ENCODE results near the gene COL1A1. TPM values are rescaled to one million over a fixed set of nuclear protein-coding genes. Genes with fewer than 3 reads are reported as not detected.
A peak's percentile ranks its signal among the peaks of the same experiment; 100 is the strongest.

COL1A1 gene
- polyA plus RNA-seq, 5 donors = 464 to 1,084 (median 515) TPM

GRCh38 chr17:50173335-50173941 lies 28.0 kb downstream of the COL1A1 start:
- no peak for DNase-seq

GRCh38 chr17:50172936-50173334 lies 28.5 kb downstream of the COL1A1 start:
- DNase-seq = no peak

- no peak for DNase-seq
Measured at GRCh38 chr17:50172130-50172529, 29.3 kb downstream of the COL1A1 start.

DNA sequence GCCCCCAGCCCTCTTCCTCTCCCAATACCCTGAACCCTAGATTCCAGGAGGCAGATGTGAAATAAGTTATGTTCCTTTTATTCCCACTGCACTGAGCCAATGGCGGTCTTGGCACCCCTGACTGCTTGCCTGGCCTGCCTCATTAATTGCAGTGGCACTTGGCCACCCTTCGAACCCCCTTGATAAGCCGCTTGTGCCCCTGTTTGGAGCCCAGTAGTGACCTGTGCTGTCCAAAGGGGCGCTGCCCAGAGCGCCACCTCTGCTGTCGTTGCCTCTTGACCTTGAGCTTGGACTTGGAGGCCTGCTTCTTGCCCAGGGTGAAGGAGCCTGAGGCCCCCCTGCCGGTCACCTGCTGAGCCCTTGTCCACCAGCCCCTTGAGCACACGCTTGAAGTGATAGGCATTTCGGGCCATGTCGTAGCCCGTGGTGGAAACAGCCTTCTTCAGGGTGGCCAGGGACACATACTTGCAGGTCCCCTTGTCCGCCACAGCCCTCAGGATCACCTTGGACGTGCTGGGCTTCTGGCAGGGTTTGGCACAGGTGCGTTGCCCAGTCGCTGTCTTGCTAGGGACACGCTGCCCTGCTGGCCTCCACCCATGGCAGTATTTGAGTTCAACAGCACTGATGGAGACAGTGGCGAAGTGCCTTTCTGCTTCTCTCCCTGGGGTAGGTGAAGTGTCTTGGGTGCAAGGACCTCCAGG lies 29.9 kb downstream of the COL1A1 start:
- no peak for DNase-seq

GRCh38 chr17:50170662-50171370 lies 30.6 kb downstream of the COL1A1 start:
- no peak for DNase-seq

GRCh38 chr17:50169881-50170459 lies 31.5 kb downstream of the COL1A1 start:
- DNase-seq = no peak

GRCh38 chr17:50169121-50169764 lies 32.2 kb downstream of the COL1A1 start:
- DNase-seq = peak in 1 of 2 donors; percentile 76

DNA sequence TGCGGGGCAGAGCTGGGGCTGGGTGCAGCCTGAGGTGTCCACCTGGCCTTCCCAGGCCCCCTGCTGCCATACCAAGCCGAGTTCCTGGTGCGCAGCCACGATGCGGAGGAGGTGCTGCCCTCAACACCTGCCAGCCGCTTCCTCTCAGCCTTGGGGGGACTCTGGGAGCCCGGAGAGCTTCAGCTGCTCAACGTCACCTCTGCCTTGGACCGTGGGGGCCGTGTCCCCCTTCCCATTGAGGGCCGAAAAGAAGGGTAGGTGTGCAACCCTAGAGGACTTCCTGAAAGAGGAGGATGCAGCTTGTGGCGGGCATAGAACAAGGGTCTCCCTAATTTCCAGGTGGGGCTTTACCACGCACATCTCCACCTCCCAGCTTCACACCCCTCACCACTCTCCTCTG lies 33.1 kb downstream of the COL1A1 start:
- DNase-seq = no peak

DNA sequence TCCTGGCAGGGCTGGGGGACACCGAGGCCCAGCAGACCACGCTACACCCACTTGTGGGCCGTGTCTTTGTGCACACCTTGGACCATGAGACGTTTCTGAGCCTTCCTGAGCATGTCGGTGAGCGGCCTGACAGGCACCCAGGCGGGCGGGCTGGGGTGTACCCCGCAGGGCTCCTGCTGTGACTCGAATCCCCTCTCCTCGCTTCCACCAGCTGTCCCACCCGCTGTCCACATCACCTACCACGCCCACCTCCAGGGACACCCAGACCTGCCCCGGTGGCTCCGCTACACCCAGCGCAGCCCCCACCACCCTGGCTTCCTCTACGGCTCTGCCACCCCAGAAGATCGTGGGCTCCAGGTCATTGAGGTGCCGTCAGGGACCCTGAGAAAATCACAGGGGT lies 34.1 kb downstream of the COL1A1 start:
- DNase-seq = no peak

- DNase-seq = no peak
Measured at GRCh38 chr17:50166518-50167181, 34.8 kb downstream of the COL1A1 start.

DNA sequence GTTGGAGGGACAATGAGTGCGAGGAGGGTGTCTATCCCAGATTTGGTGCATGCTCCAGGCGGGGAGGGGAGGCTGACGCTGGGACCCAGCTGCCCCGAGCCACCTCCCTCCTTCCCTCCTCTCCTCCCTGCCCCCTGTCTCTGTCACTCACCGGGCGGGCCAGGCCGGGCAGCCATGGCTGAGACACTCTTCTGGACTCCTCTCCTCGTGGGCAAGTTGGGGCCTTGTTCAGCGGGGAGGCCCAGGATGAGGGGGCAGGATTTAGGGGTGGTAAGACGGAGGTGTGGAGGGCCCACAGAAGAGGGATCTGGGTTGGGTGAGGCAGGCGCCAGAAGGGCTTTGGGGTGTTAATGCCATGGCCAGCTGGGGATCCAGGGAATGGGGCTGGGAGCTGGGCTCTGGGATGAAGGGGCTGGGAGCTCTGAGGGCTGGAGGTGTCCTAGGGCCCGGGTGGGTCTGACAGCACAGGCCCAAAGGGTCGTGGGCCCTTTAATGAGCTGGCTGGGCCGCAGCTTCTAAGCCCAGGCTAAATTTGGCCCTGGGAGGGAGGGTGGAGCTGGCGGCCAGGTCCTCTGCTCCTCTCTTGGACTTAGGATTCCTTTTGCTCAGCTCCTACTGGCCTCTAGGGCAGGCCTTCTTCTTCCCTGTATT lies 35.4 kb downstream of the COL1A1 start, which contains the start of gene SGCA:
Gene SGCA, plus strand, starts transcription at position 139 of the 651 bp plus-strand sequence. Its CDS starts 36 bp downstream, at position 175.
- DNase-seq = no peak

- no peak for DNase-seq
Measured at GRCh38 chr17:50165466-50165865, 36.0 kb downstream of the COL1A1 start.

- DNase-seq = no peak
Measured at GRCh38 chr17:50165066-50165465, 36.4 kb downstream of the COL1A1 start.

DNA sequence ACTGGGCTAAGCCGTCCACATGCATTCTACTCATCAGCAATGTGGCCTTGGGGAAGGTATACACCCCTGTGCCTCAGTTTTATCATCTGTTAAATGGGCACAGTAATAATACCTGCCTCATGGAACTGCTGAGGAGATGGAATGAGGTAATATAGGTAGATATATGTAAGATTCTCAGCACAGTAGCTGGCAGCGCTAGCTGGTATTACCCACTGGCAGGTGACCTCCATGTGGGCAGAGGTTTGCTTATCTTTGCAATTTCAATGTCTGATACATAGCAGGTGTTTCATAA lies 36.8 kb downstream of the COL1A1 start:
- DNase-seq = no peak

DNA sequence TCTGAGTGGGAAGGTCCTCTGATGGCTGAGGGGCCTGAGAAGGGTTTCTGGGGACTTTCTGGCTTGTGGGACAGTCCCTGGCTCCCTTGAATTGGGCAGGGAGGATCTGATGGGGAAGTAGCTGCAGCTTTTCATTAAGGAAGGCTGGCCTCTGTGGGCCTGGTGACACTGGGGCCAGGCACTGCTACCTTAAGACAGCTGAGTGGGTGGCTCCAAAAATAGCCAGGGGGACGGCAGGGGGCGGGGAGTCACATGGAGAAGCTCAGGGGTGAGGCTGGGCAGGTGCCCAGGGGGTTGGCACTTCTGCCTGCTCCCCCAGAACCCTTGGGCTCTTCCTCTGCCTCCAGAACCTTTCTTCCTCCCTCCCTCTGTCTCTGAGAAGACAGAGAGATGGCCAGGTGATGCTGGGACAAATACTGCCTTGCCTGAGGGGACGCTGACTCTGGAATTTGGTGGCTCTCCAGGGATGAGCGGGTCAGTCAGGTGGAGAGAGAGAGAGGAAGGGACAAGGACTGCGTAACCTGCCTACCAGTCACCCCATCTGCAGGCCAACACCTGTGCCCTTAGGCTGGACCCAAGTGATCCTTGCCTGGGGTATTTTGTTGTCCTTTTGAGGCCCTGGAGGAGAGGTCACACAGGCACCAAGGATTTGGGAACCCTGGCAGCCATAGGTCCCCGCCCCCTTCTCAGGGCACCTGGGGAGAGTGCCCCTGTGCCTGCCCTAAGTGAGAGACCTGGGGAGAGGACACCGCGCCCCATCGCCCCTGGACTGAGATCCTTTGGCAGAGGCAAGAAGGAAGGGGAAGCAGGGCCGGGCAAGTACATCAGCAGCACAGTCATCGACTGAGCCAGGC lies 37.4 kb downstream of the COL1A1 start:
- DNase-seq = no peak

GRCh38 chr17:50162466-50163254 lies 38.8 kb downstream of the COL1A1 start:
- DNase-seq = no peak

DNA sequence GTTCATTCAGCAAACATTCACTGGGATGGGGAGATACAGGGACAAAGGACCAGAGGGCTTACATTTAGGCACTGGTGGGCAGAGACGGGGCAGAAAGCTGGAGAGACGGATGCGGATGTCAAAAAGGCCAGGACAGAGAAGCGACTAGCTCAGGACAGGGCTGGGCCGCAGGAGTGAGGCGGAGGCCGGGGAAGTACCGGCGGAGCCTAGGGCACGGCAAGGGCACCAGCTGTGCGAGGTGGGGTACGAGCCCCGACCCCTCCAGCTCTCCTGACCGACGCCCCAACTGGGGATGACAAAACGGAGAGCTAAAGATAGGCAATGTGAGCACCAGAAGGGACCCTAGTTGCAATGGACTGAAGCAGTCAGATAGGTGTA lies 39.5 kb downstream of the COL1A1 start:
- no peak for DNase-seq

DNA sequence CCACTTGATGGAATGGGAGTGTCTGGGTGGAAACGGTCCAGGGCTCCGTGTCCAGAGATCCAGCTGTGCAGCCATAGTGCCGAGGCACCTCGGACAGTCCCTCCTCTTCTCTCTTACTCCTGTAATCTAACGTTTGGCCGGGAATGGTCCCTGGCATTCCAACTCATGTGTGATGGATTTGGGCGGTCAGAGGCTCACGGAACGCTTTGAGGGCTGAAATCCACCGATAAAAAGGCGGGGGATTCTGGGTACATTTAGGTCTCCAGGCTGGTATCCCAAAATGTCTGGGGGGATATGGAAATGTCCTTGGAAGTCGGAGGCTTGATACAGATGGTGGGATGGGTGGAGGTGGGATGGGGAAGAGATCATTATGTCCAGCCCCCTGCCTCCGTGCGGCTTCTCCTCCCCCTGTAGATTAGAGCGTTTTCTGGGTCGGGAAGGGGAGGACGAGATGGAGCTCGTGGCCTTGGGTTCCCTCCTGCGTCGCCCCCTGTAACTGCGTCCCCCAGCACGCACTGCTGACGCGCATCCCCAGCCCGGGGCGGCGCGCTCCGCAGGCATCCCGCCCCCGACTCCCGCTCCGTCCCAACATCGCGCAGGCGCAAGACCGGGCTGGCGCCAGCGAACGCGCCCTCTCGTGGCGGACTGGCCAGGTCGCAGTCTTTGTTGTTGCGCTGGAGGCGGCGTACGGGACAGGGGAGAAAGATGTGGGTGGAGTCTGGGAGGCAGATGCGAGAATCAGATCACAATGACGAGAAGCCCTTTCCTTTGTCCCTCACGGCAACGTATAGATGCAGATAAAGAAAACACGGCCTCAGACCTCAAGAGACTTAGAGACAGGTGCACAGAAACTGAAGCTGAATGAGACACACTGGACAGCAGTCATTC lies 40.2 kb downstream of the COL1A1 start:
- peak; percentile 92 to 95 for DNase-seq
